GM21825 (cell line): ENCODE data around the gene GPATCH2L.
A peak's percentile ranks its signal among the peaks of the same experiment; 100 is the strongest.

Experiments used
- ATAC-seq: cut with Tn5 transposase; IDR thresholded peaks from one replicate; pipeline ENCODE4 v1.9.1; 2021; ENCODE audit warnings: mild to moderate bottlenecking, moderate library complexity; ENCODE audit not compliant: unreplicated experiment

GPATCH2L gene

GRCh38 chr14:76195003-76195402, 43.3 kb downstream of the GPATCH2L start:
- no peak for ATAC-seq

DNA sequence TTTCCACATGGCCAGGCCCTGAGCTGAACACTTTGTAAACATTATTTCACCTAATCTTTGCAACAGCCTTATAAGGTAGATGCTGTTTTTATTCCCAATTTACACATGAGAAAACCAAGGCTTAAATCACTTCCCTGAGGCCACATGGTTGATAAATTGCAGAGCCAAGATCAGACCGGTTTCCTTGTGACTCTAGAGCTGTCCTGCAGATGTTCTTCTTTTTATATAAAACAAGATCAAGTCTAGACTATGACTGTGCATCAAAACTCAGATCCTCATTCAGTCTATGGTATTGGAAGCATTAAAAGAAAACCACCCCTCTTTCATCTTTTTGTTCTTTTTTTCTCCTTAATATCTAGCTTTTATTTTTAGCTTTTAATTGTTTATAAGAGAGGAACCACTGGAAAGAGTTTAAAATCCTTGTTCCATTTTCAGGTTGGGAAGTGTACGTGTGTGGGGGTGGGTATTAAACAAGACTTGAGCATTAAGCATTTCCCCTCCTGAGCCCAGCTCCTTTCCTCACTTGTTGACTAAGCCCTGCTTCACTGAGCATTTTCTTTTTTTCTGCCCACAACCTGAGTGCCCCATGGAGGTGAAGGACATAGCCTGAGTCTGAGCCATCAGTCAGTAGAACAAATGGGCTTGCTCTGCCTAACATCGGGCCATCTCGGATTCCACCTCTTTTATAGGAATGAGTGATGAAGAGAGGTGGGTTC, 45.4 kb downstream of the GPATCH2L start:
- no peak for ATAC-seq

- no peak for ATAC-seq
Observed at GRCh38 chr14:76201162-76201561, 49.4 kb downstream of the GPATCH2L start.

- ATAC-seq, result peak; percentile 62
Observed at GRCh38 chr14:76203086-76204001, 51.6 kb downstream of the GPATCH2L start.

DNA sequence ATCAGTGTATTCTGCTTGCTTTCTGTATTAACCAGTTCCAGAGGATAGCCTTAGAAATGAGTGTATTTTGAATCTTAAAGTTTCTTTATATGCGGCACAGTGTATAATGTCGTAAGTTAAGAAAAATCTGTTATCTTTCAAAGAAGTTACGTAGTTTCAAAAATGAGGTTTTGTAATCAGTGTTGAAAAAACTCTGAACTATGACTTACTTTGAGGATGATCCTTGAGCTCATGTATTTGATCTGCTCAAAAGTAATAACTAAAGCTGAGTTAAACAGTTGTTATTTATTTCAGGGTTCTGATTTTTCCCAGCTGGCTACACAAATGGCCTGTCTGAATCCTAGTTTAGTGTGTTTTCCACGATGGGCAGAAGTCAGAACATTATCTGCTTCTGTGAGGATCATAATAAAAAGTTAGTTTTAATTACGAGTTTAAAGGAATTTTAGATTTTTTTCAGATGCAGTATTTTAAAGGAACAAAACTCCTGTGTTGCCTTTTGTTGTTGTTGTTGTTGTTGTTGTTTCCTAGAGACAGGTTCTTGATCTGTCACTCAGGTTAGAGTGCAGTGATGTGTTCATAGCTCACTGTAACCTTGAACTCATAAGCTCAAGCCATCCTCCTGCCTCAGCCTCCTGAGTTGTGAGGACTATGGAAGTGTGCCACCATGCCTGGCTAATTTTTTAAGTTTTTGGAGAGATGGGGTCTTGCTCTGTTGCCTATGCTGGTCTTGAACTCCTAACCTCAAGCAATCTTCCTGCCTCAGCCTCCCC, 52.9 kb downstream of the GPATCH2L start:
- no peak for ATAC-seq

- no peak for ATAC-seq
Observed at GRCh38 chr14:76205708-76206107, 54.0 kb downstream of the GPATCH2L start.

- no peak for ATAC-seq
Observed at GRCh38 chr14:76208340-76208739, 56.6 kb downstream of the GPATCH2L start.

DNA sequence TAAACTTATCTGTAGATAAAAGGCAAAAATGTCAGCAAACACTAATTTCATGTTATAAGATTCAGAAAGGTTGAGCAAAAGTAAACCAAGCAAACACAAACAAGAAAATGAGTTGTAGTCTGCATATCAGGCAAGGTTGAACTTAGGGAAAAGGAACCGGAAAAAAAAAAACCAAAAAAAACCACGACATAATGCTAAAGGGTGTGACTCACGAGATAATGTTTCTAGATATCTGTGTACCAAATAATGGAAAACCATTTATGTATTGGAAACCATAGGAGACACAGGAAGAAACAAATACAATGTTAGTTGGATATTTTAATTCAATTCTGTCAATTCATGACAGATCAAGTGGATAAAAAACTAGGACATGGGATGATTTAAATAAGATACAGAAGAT, 60.5 kb downstream of the GPATCH2L start:
- no peak for ATAC-seq

GRCh38 chr14:76217179-76217578, 65.5 kb downstream of the GPATCH2L start:
- ATAC-seq, result no peak

- ATAC-seq, result no peak
Observed at GRCh38 chr14:76218662-76219061, 66.9 kb downstream of the GPATCH2L start.

GRCh38 chr14:76219873-76220272, 68.2 kb downstream of the GPATCH2L start:
- ATAC-seq, result no peak

- ATAC-seq, result no peak
Observed at GRCh38 chr14:76227450-76228050, 75.8 kb downstream of the GPATCH2L start.

DNA sequence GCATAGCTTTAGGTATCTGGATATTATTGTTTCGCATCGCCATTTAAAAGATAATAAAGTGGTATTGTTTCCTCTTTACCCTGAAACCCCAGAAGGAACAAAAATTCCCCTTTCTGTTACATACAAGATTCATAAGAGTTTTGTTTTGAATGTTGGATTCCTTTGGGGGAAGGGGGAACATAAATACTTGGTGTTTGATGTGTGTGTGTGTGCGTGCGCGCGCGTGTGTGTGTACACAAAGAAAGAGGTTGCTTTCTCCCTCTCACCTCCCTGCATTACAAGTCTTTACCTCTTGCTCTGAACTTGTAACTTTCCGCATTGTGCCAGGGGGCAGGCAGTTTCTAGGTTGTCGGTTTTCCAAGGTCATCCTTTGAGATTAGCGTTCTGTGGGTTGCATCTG, 76.4 kb downstream of the GPATCH2L start:
- no peak for ATAC-seq

- ATAC-seq, result no peak
Observed at GRCh38 chr14:76232800-76233199, 81.1 kb downstream of the GPATCH2L start.

DNA sequence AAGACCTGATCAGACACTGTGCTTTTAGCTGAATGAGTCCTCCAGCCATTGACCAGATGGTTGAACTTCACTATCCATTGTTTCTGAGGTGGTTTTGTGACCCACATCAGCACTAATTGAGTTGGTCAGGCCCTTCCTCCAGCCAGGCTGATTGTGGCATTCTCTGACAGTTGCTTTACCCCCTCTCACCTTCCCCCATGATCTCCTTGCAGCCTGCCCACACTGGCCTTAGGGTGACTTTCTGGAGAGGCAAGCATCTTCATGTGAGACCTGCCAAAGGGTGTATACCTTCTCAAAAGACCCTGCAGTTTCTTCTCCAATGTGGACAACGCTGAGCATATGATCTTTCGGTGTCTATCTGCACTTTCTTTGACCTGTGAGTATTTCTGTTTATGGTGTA, 83.9 kb downstream of the GPATCH2L start:
- ATAC-seq, result no peak

- no peak for ATAC-seq
Observed at GRCh38 chr14:76236172-76237130, 84.7 kb downstream of the GPATCH2L start.

DNA sequence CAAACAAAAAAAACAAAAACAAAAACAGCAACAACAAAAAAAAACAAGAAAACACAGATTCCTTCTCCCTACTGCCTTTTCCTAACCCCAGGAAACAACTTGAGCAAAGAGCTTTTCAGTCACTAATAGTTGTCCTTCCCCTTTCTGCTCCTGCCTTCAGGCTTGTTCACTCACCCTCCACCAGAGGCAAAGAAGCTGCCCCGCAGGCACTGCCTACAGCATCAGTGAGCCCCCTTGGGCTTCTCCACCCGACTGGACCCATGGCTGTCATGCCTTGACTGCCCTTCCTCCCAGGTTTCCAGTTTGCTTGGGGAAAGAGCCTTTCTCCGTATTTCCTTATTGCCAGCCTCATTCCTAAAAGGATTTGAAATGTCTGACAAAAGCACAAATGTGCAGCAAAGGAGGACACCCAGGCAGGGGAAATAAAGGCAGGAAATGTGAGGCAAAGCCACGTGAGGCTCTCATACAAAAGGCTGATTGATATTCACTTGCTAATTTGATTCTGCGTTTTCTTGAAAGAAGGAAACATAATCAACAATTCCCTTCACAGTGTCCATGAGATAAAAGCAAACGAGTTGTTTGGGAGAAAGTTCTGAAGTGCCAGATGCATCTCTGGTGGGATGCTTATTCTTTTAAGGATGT, 85.7 kb downstream of the GPATCH2L start:
- no peak for ATAC-seq

DNA sequence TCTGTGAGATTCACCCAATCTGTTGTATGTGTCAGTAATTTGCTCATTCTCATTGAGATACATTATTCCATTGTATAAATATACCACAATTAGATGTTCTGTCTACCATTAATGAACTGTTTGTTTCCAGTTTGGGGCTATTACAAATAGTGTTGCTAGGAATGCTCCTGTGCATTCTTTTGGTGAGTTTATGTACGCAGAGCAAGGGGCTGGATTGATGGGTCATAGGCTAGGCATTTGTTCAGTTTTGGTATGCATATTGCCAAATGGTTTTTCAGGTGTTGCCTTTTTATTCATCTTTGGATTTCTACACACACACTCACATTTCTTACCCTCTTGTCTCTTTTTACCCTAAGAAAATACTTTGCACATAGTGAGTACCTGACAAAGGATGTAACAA, 93.4 kb downstream of the GPATCH2L start:
- no peak for ATAC-seq

GRCh38 chr14:76250302-76250701, 98.6 kb downstream of the GPATCH2L start:
- no peak for ATAC-seq
